ENCODE results near the gene MLC1.
A peak's percentile ranks its signal among the peaks of the same experiment; 100 is the strongest.

DNA sequence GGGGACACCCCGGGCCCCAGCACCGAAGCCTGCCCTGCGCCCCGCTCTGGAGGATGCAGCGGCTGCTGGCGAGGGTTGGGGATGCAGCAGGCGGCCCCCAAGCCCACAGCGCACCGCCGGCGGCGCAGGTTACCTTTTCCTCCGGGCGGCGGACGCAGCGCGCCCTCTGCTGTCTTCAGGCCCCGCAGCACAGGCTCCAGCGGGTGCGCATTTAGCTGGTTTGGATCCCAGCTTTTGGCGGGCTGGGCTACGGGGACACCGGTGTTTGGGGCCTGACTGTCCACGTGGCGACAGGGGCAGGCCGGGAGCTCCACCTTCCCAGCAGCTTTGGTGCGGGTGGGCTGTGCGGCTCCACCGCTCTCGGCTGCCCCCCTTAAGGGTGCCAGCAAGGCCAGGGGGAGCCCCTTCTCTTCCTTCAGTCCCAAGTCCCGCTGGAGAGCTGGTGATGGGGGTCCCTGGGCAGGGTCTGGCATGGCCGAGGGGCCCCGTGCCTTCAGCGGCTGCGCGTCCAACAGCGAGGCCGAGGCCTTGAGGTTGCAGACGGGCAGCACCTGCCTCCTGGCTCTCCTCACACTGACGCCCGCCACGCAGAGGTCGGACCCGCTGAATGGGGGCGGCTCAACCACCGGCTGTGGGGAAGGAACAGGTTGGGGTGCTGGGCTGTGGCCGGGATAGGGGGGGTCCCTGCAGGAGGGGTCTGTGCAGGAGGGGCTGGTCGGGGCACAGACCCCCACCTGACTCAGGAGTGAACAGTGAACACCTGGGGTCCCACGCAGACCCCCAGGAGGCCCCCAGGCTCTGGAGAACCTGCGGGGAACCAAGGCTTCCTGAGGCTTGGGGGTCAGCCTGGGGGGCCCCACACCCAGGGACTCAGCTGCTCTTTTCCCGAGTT is 54.7 kb downstream of the MLC1 start:
- no peak for TF ChIP-seq POLR2AphosphoS5 (IDR thresholded peaks at IDR 0.05; ENCODE audit: insufficient read depth in 1 of 2, low read depth in 1 of 2)
- TF ChIP-seq, protein P1, sequence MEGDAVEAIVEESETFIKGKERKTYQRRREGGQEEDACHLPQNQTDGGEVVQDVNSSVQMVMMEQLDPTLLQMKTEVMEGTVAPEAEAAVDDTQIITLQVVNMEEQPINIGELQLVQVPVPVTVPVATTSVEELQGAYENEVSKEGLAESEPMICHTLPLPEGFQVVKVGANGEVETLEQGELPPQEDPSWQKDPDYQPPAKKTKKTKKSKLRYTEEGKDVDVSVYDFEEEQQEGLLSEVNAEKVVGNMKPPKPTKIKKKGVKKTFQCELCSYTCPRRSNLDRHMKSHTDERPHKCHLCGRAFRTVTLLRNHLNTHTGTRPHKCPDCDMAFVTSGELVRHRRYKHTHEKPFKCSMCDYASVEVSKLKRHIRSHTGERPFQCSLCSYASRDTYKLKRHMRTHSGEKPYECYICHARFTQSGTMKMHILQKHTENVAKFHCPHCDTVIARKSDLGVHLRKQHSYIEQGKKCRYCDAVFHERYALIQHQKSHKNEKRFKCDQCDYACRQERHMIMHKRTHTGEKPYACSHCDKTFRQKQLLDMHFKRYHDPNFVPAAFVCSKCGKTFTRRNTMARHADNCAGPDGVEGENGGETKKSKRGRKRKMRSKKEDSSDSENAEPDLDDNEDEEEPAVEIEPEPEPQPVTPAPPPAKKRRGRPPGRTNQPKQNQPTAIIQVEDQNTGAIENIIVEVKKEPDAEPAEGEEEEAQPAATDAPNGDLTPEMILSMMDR (IDR thresholded peaks at IDR 0.05), result peak; percentile 75 to 89 (median 84)
- no peak for TF ChIP-seq POLR2A (IDR thresholded peaks at IDR 0.05)
